H1 (cell line): ENCODE measurements around the gene DLGAP3. TPM values are rescaled to one million over a fixed set of nuclear protein-coding genes. Genes with fewer than 3 reads are reported as not detected.
A peak's percentile ranks its signal among the peaks of the same experiment; 100 is the strongest.

Experiments used
- CHD7 ChIP-seq: fragments of 300-600 bp; sonication (generic); IDR thresholded peaks from 2 replicates; pipeline ENCODE4 v1.7.1; 2012; ENCODE audit warnings: low read length, moderate library complexity, mild to moderate bottlenecking, inconsistent platforms; ENCODE audit not compliant: insufficient replicate concordance
- EGR1 ChIP-seq: IDR thresholded peaks from 2 replicates; pipeline ENCODE4 v1.6.1; 2011; ENCODE audit warnings: low read depth, low read length, borderline replicate concordance
- EP300 ChIP-seq, 2 experiments: IDR thresholded peaks; 1 replicate in 1 of 2; 2 replicates in 1 of 2; pipeline ENCODE4 v1.6.1; 2011 to 2012; ENCODE audit warnings: low read depth in 2 of 2, low read length in 2 of 2, mild to moderate bottlenecking in 2 of 2, borderline replicate concordance in 1 of 2, inconsistent platforms in 1 of 2, moderate library complexity in 1 of 2
- JUND ChIP-seq: IDR thresholded peaks from 2 replicates; pipeline ENCODE4 v1.6.1; 2011; ENCODE audit warnings: mild to moderate bottlenecking, improper control_type of control experiment, low read length
- POLR2A ChIP-seq, 2 experiments: IDR thresholded peaks; 1 replicate in 1 of 2; 2 replicates in 1 of 2; pipeline ENCODE4 v1.6.1; 2011; ENCODE audit warnings: low read depth in 2 of 2, low read length in 2 of 2, mild to moderate bottlenecking in 2 of 2; ENCODE audit errors: control extremely low read depth in 1 of 2
- POLR2AphosphoS5 ChIP-seq: IDR thresholded peaks from 2 replicates; pipeline ENCODE4 v1.6.1; 2011; ENCODE audit warnings: low read depth, low read length
- RBBP5 ChIP-seq: IDR thresholded peaks from 2 replicates; pipeline ENCODE4 v1.7.1; 2012; ENCODE audit warnings: low read depth, mild to moderate bottlenecking, inconsistent platforms, low read length, moderate library complexity, borderline replicate concordance
- RFX5 ChIP-seq: IDR thresholded peaks from 2 replicates; pipeline ENCODE4 v1.6.1; 2011; ENCODE audit warnings: low read depth, low read length, improper control_type of control experiment, borderline replicate concordance
- SUZ12 ChIP-seq: fragments of 200-600 bp; sonication (generic); IDR thresholded peaks from 2 replicates; pipeline ENCODE4 v1.6.1; 2012; ENCODE audit warnings: mild to moderate bottlenecking, inconsistent platforms, low read length, moderate library complexity, mixed read lengths
- polyA plus RNA-seq, 7 experiments: library from polyadenylated mRNA; depleted of rRNA in 3 of 7; stranded (reverse) in 5 of 7; unstranded in 2 of 7; fragments of >200 nt in 5 of 7; fragments of 200-250 nt in 2 of 7; gene quantifications; 1 replicate in 5 of 7; 2 replicates in 1 of 7; 4 replicates in 1 of 7; pipeline versions ENCODE4 v1.2.1 to v1.2.3, GENCODE V29; 2011 to 2013; ENCODE audit warnings: missing spikeins in 2 of 7, mixed read lengths in 2 of 7
- total RNA-seq: library from RNA; stranded (reverse); fragmentation: NEBNext Ultra II Directional; extraction: Animal tissue kit (Norgen Biotek cat#: 25700); gene quantifications from 2 replicates; pipeline ENCODE4 v1.2.1, GENCODE V29; 2021

The DLGAP3 gene
- total and polyA plus RNA-seq, 2 of the 8 experiments (the other 6 are each of a cell fraction or from before 2014, with no cell fraction given) = 3.8 to 13.2 TPM

GRCh38 chr1:34918977-34919561 is 10.4 kb downstream of the DLGAP3 start (continued):
- TF ChIP-seq POLR2AphosphoS5 = no peak
- no peak for TF ChIP-seq EP300 (IDR thresholded peaks at IDR 0.05; ENCODE audit: borderline replicate concordance in 1 of 2, low read depth in 2 of 2, low read length in 2 of 2)
- TF ChIP-seq RBBP5 = no peak
- peak; percentile 81 for TF ChIP-seq EGR1
- TF ChIP-seq CHD7 = no peak
- no peak for TF ChIP-seq JUND
- no peak for TF ChIP-seq POLR2A (IDR thresholded peaks at IDR 0.05; ENCODE audit: control extremely low read depth in 1 of 2, low read depth in 2 of 2, low read length in 2 of 2)
- TF ChIP-seq SUZ12 = no peak
- TF ChIP-seq RFX5 = no peak
